Chondrocyte (in vitro differentiated cells): Measurements from ENCODE around the gene ADGRE2. TPM values are rescaled to one million over a fixed set of nuclear protein-coding genes. Genes with fewer than 3 reads are reported as not detected.

Experiments used
- DNase-seq: peaks from one replicate; pipeline ENCODE4 v3.0.0; 2021; ENCODE audit warnings: mixed read lengths, low spot score
- H3K27ac Mint-ChIP-seq: one replicate; pipeline ENCODE4 v1.8.0; 2021; ENCODE audit warnings: mild to moderate bottlenecking, moderate library complexity, mixed read lengths; ENCODE audit not compliant: unreplicated experiment
- H3K27me3 Mint-ChIP-seq: 2 replicates; pipeline ENCODE4 v1.8.0; 2021; ENCODE audit warnings: low read depth, mixed read lengths
- H3K36me3 Mint-ChIP-seq: 2 replicates; pipeline ENCODE4 v1.8.0; 2021; ENCODE audit warnings: low read depth, mixed read lengths
- H3K4me1 Mint-ChIP-seq: 2 replicates; pipeline ENCODE4 v1.8.0; 2021; ENCODE audit warnings: low read depth, mild to moderate bottlenecking, mixed read lengths
- H3K4me3 Mint-ChIP-seq: one replicate; pipeline ENCODE4 v1.8.0; 2021; ENCODE audit warnings: mild to moderate bottlenecking, moderate library complexity, mixed read lengths; ENCODE audit not compliant: unreplicated experiment
- H3K9me3 Mint-ChIP-seq: 2 replicates; pipeline ENCODE4 v1.8.0; 2021; ENCODE audit warnings: low read depth, mixed read lengths
- total RNA-seq: library from RNA; stranded (reverse); gene quantifications from 3 replicates; pipeline ENCODE4 v1.2.1, GENCODE V29; 2021
- TF ChIP-seq, protein P1 (sequence below): fragments of 200-600 bp; sonication (generic); IDR thresholded peaks from 2 replicates; pipeline ENCODE4 v1.5.0; 2021; ENCODE audit warnings: antibody characterized with exemption, mild to moderate bottlenecking, moderate library complexity

Gene ADGRE2
- total RNA-seq, 1 donor from 2014 or later = 0.87 TPM

DNA sequence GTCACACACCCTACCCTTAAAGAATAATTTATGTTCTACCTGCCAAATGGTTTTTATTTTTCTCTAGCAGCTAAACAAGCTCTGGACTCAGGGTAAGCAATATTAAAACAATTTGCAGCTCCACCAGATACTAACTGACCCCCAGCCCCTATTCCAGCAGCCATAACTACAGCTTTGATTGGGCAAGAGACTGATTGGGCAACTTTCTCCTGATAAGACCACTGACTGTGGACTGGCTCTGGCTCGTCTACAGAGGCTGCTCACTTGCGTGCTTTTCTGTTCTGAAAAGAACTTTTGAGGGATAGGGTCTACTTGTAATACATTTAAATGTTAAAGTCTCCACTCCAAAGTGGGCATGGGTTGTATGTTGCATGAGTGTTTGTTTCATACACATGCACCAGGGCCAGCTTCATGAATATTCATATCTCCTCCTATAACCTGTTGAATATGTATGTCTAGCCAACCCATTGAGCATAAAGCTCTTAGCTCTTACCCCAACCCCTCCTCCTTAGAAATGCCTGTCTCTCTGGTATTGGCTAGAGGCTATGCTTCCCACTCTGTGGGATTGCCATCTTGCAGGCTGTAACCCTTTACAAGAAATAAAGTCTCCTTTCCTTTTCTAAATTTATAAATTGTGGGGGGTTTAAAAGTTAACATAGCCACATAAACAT is 36.8 kb upstream of the ADGRE2 start:
- no peak for DNase-seq
- TF ChIP-seq, protein P1, sequence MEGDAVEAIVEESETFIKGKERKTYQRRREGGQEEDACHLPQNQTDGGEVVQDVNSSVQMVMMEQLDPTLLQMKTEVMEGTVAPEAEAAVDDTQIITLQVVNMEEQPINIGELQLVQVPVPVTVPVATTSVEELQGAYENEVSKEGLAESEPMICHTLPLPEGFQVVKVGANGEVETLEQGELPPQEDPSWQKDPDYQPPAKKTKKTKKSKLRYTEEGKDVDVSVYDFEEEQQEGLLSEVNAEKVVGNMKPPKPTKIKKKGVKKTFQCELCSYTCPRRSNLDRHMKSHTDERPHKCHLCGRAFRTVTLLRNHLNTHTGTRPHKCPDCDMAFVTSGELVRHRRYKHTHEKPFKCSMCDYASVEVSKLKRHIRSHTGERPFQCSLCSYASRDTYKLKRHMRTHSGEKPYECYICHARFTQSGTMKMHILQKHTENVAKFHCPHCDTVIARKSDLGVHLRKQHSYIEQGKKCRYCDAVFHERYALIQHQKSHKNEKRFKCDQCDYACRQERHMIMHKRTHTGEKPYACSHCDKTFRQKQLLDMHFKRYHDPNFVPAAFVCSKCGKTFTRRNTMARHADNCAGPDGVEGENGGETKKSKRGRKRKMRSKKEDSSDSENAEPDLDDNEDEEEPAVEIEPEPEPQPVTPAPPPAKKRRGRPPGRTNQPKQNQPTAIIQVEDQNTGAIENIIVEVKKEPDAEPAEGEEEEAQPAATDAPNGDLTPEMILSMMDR = no peak
- Mint-ChIP-seq H3K4me1 (no peaks in the 10 kb centered on the region), H3K4me3 (no peak overlapping the region), H3K9me3 (peaks cover 9% of the 10 kb centered on the region), H3K36me3 (no peaks in the 10 kb centered on the region), H3K27me3 (no peaks in the 10 kb centered on the region), H3K27ac (no peak overlapping the region)

DNA sequence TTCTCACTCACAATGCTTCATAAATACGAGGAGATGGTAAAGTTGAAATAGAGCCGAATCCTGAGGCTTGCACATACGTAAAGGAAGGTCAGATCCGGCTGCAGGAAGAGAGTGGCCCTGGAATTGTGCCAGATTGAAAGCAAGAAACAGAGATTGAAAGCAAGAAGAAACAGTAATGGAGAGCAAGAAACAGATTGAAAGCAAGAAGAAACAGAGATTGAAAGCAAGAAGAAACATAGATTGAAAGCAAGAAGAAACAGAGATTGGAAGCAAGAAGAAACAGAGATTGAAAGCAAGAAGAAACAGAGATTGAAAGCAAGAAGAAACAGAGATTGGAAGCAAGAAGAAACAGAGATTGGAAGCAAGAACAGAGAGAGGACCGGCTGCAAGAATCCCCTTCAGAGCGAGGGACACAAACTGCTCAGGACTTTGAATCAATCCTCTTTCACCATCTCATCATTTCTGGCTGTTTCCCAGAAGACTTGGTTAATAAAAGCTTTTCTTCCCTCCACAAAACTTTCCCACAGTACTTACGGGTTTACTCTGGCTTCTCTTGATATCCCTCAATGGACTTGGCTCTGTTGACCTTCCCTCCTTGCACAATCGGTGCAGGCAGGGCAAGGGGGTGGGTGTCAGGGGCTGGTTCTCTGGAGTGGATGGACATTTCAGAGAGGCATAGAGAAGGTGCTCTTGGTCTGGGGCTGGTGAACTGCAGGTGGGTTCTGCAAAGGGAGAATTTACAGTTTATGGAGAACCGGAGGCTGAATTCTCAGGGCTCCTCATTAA is 31.1 kb upstream of the ADGRE2 start:
- Mint-ChIP-seq H3K4me1 (no peaks in the 10 kb centered on the region), H3K4me3 (no peak overlapping the region), H3K27me3 (peaks cover 2% of the 10 kb centered on the region), H3K27ac (no peak overlapping the region), H3K36me3 (no peaks in the 10 kb centered on the region), H3K9me3 (no peaks in the 10 kb centered on the region)
- TF ChIP-seq, protein P1 = no peak
- no peak for DNase-seq

GRCh38 chr19:14804765-14805164 is 26.4 kb upstream of the ADGRE2 start:
- H3K27ac Mint-ChIP-seq = no peak overlapping the region
- H3K4me1 Mint-ChIP-seq = no peaks in the 10 kb centered on the region
- no peaks in the 10 kb centered on the region for H3K9me3 Mint-ChIP-seq
- H3K4me3 Mint-ChIP-seq = no peak overlapping the region
- H3K27me3 Mint-ChIP-seq = peaks cover 3% of the 10 kb centered on the region
- DNase-seq = no peak
- TF ChIP-seq, protein P1 = no peak
- no peaks in the 10 kb centered on the region for H3K36me3 Mint-ChIP-seq

GRCh38 chr19:14798760-14799159 is 20.4 kb upstream of the ADGRE2 start:
- Mint-ChIP-seq H3K9me3 (peaks cover 6% of the 10 kb centered on the region), H3K27ac (no peak overlapping the region), H3K4me1 (no peaks in the 10 kb centered on the region), H3K27me3 (peaks cover 4% of the 10 kb centered on the region), H3K4me3 (no peak overlapping the region), H3K36me3 (no peaks in the 10 kb centered on the region)
- TF ChIP-seq, protein P1 = no peak
- DNase-seq = no peak

GRCh38 chr19:14796021-14796420 is 17.7 kb upstream of the ADGRE2 start:
- Mint-ChIP-seq H3K27ac (no peak overlapping the region), H3K36me3 (no peaks in the 10 kb centered on the region), H3K27me3 (peaks cover 2% of the 10 kb centered on the region), H3K4me3 (no peak overlapping the region), H3K9me3 (peaks cover 9% of the 10 kb centered on the region), H3K4me1 (no peaks in the 10 kb centered on the region)
- TF ChIP-seq, protein P1 = no peak
- DNase-seq = no peak
